Measurements from ENCODE around the gene PROM1. TPM values are rescaled to one million over a fixed set of nuclear protein-coding genes. Genes with fewer than 3 reads are reported as not detected.

The PROM1 gene
- polyA plus RNA-seq, 2 of the 4 experiments (the other 2 are of a cell fraction): 0.03 to 0.14 TPM

GRCh38 chr4:16055471-16055870 is 28.4 kb downstream of the PROM1 start:
- DNase-seq (ENCODE audit: low read depth in 1 of 2, low spot score in 1 of 2) (no peak), ATAC-seq (no peak), FAIRE-seq (no peak)
- ChIA-PET POLR2A (no interaction called here), CTCF (no interaction called here)
- Histone ChIP-seq H3K4me2 (no peak overlapping the region), H3K4me1 (no peaks in the 10 kb centered on the region), H3K27ac (no peak overlapping the region), H3K4me3 (no peak overlapping the region), H3K9me3 (no peaks in the 10 kb centered on the region)
- TF ChIP-seq FOSL2 (IDR thresholded peaks at IDR 0.05) (no peak), FOSL2 (CRISPR knock-in tag; IDR thresholded peaks at IDR 0.05) (no peak), HES2 (IDR thresholded peaks at IDR 0.05) (no peak), RFX5 (IDR thresholded peaks at IDR 0.05) (no peak), CEBPB (IDR thresholded peaks at IDR 0.05) (no peak), E2F6 (IDR thresholded peaks at IDR 0.05; ENCODE audit: borderline replicate concordance, low read depth) (no peak), NR3C1 (IDR thresholded peaks at IDR 0.05) (no peak), ZFP36 (IDR thresholded peaks at IDR 0.05; ENCODE audit: borderline replicate concordance, partially characterized antibody) (no peak), RAD21 (conservative IDR thresholded peaks at IDR 0.05 in 1 of 2, IDR thresholded peaks at IDR 0.05 in 1 of 2) (no peak), EHF (CRISPR knock-in tag; IDR thresholded peaks at IDR 0.05) (no peak), BHLHE40 (IDR thresholded peaks at IDR 0.05; ENCODE audit: low read depth, low read length) (no peak)
- 64% methylated on average over 7 of the region's 7 CpGs for WGBS (ENCODE audit: missing lambda C conversion rate)

- Histone ChIP-seq H3K4me3 (no peak overlapping the region), H3K4me2 (no peak overlapping the region), H3K4me1 (no peaks in the 10 kb centered on the region), H3K9me3 (no peaks in the 10 kb centered on the region), H3K27ac (no peak overlapping the region)
- FAIRE-seq (no peak), ATAC-seq (no peak), DNase-seq (ENCODE audit: low read depth in 1 of 2, low spot score in 1 of 2) (no peak)
- POLR2A ChIA-PET: no interaction called here
- TF ChIP-seq HEYL (CRISPR knock-in tag; IDR thresholded peaks at IDR 0.05) (no peak), CHD2 (IDR thresholded peaks at IDR 0.05; ENCODE audit: low read length, partially characterized antibody) (no peak), ZSCAN20 (CRISPR knock-in tag; IDR thresholded peaks at IDR 0.05) (no peak), CBX8 (IDR thresholded peaks at IDR 0.05) (no peak), EP300 (IDR thresholded peaks at IDR 0.05) (no peak), HOXB5 (CRISPR knock-in tag; IDR thresholded peaks at IDR 0.05) (no peak)
- 45% methylated on average over 2 of the region's 2 CpGs for WGBS (ENCODE audit: missing lambda C conversion rate)
- CTCF ChIA-PET: no interaction called here
Measured at GRCh38 chr4:16052939-16053338, 30.9 kb downstream of the PROM1 start.

- H3K4me1 ChIP-seq: no peaks in the 10 kb centered on the region
- CTCF ChIA-PET: no interaction called here
- TF ChIP-seq RNF2 (IDR thresholded peaks at IDR 0.05; ENCODE audit: borderline replicate concordance, low read depth) (no peak), HOXB5 (CRISPR knock-in tag; IDR thresholded peaks at IDR 0.05) (no peak), BCL3 (IDR thresholded peaks at IDR 0.05) (no peak), CBX8 (IDR thresholded peaks at IDR 0.05) (no peak), NFE2L2 (conservative IDR thresholded peaks at IDR 0.05; ENCODE audit: low read length) (no peak), MAZ (IDR thresholded peaks at IDR 0.05; ENCODE audit: borderline replicate concordance, low read depth, low read length) (no peak), FOSB (CRISPR knock-in tag; IDR thresholded peaks at IDR 0.05) (no peak), ZC3H11A (IDR thresholded peaks at IDR 0.05) (no peak), MAX (IDR thresholded peaks at IDR 0.05) (no peak)
- DNase-seq (ENCODE audit: low read depth in 1 of 2, low spot score in 1 of 2) (no peak), ATAC-seq (no peak), FAIRE-seq (no peak)
- no peak overlapping the region for H3K4me3 ChIP-seq
- H3K9me3 ChIP-seq: no peaks in the 10 kb centered on the region
- H3K4me2 ChIP-seq: no peak overlapping the region
- no peak overlapping the region for H3K27ac ChIP-seq
- POLR2A ChIA-PET: no interaction called here
- 46% methylated on average over 5 of the region's 5 CpGs for WGBS (ENCODE audit: missing lambda C conversion rate)
Measured at GRCh38 chr4:16051980-16052379, 31.8 kb downstream of the PROM1 start.
